Colonic mucosa (tissue), 4 donors: Measurements from ENCODE around the gene GINS1. TPM values are rescaled to one million over a fixed set of nuclear protein-coding genes. Genes with fewer than 3 reads are reported as not detected.

Experiments
- DNase-seq: peaks from one replicate; pipeline ENCODE4 v3.0.0-alpha.2; 2020
- H3K27ac ChIP-seq: fragments of 200-600 bp; one replicate; pipeline ENCODE4 v1.8.0; 2021
- H3K27me3 ChIP-seq: fragments of 200-600 bp; one replicate; pipeline ENCODE4 v1.8.0; 2021
- H3K36me3 ChIP-seq: fragments of 200-600 bp; one replicate; pipeline ENCODE4 v1.8.0; 2021
- H3K4me1 ChIP-seq: fragments of 200-600 bp; one replicate; pipeline ENCODE4 v1.8.0; 2021; ENCODE audit warnings: mild to moderate bottlenecking
- H3K4me3 ChIP-seq: fragments of 200-600 bp; one replicate; pipeline ENCODE4 v1.8.0; 2021
- H3K9ac ChIP-seq, 2 donors: one replicate each; pipeline ENCODE4 v1.7.0; 2013; ENCODE audit warnings: control low read depth in 2 of 2, low read depth in 2 of 2, low read length in 2 of 2
- H3K9me3 ChIP-seq: fragments of 200-600 bp; one replicate; pipeline ENCODE4 v1.8.0; 2021
- CTCF ChIP-seq: fragments of 200-600 bp; IDR thresholded peaks from one replicate; pipeline ENCODE4 v1.8.0; 2022; ENCODE audit warnings: antibody characterized with exemption, mild to moderate bottlenecking
- intact Hi-C: fragments of 100-400 bp; cut with DNase I; formaldehyde crosslinking; loops from one replicate; pipeline ENCODE4 v1.14.1; 2022
- total RNA-seq, 2 donors: library from RNA; stranded (reverse); fragmentation: NEBNext Ultra II Directional in 1 of 2; extraction: Animal tissue kit (Norgen Biotek cat#: 25700) in 1 of 2; gene quantifications; one replicate each; pipeline ENCODE4 v1.2.1, GENCODE V29; 2021
- donor health status: healthy.
- donor health status: DM: no; HTN: no; CAD: no.
- donor health status: DM: no; HTN: no; CAD: no.

The GINS1 gene
- total RNA-seq, 2 donors from 2014 or later, result 5.4 to 24.0 TPM

GRCh38 chr20:25374842-25375241 is 32.6 kb upstream of the GINS1 start:
- intact Hi-C loops, result no loop called here
- Histone ChIP-seq H3K36me3 (no peaks in the 10 kb centered on the region), H3K4me1 (no peaks in the 10 kb centered on the region), H3K9me3 (no peaks in the 10 kb centered on the region), H3K9ac (no peak overlapping the region), H3K4me3 (no peak overlapping the region), H3K27ac (no peak overlapping the region), H3K27me3 (no peaks in the 10 kb centered on the region)
- no peak for DNase-seq
- TF ChIP-seq CTCF, result no peak

GRCh38 chr20:25376236-25376635 is 31.2 kb upstream of the GINS1 start:
- H3K36me3 ChIP-seq, result no peaks in the 10 kb centered on the region
- no peak for DNase-seq
- H3K9me3 ChIP-seq, result no peaks in the 10 kb centered on the region
- no peaks in the 10 kb centered on the region for H3K4me1 ChIP-seq
- intact Hi-C loops, result no loop called here
- no peak overlapping the region for H3K27ac ChIP-seq
- no peak overlapping the region for H3K9ac ChIP-seq
- H3K4me3 ChIP-seq, result no peak overlapping the region
- no peaks in the 10 kb centered on the region for H3K27me3 ChIP-seq
- TF ChIP-seq CTCF, result no peak

GRCh38 chr20:25376886-25377285 is 30.6 kb upstream of the GINS1 start:
- H3K27me3 ChIP-seq, result no peaks in the 10 kb centered on the region
- H3K36me3 ChIP-seq, result no peaks in the 10 kb centered on the region
- TF ChIP-seq CTCF, result no peak
- H3K4me1 ChIP-seq, result no peaks in the 10 kb centered on the region
- H3K4me3 ChIP-seq, result no peak overlapping the region
- no peaks in the 10 kb centered on the region for H3K9me3 ChIP-seq
- no peak for DNase-seq
- no peak overlapping the region for H3K9ac ChIP-seq
- intact Hi-C loops, result no loop called here
- no peak overlapping the region for H3K27ac ChIP-seq

GRCh38 chr20:25378189-25378883 is 29.1 kb upstream of the GINS1 start:
- no peak overlapping the region for H3K4me3 ChIP-seq
- no peak overlapping the region for H3K9ac ChIP-seq
- no peak overlapping the region for H3K27ac ChIP-seq
- H3K36me3 ChIP-seq, result no peaks in the 10 kb centered on the region
- no peaks in the 10 kb centered on the region for H3K4me1 ChIP-seq
- no peaks in the 10 kb centered on the region for H3K9me3 ChIP-seq
- no peak for DNase-seq
- no peak for TF ChIP-seq CTCF
- H3K27me3 ChIP-seq, result no peaks in the 10 kb centered on the region
- intact Hi-C loops, result no loop called here

GRCh38 chr20:25378884-25379733 is 28.4 kb upstream of the GINS1 start:
- Histone ChIP-seq H3K4me3 (no peak overlapping the region), H3K4me1 (no peaks in the 10 kb centered on the region), H3K27ac (no peak overlapping the region), H3K9ac (no peak overlapping the region), H3K36me3 (no peaks in the 10 kb centered on the region), H3K9me3 (no peaks in the 10 kb centered on the region), H3K27me3 (no peaks in the 10 kb centered on the region)
- DNase-seq, result no peak
- intact Hi-C loops, result no loop called here
- no peak for TF ChIP-seq CTCF
